Adrenal gland (tissue), 12 donors: ENCODE results near the gene PLCG2. TPM values are rescaled to one million over a fixed set of nuclear protein-coding genes. Genes with fewer than 3 reads are reported as not detected.

Experiments used
- DNase-seq, 7 donors: peaks; one replicate each; pipeline ENCODE4 v3.0.0-alpha.2; 2019 to 2020
- H3K27ac ChIP-seq, 5 donors: fragments of 200-600 bp; sonication (generic) in 4 of 5; 1 replicate in 3 of 5; 2 replicates in 2 of 5; pipeline versions ENCODE4 v1.5.1 to v1.8.0; 2016 to 2020; ENCODE audit warnings: mild to moderate bottlenecking in 1 of 5
- H3K27me3 ChIP-seq: fragments of 200-600 bp; 2 replicates; pipeline ENCODE4 v1.8.0; 2021
- H3K36me3 ChIP-seq, 2 donors: fragments of 200-600 bp; replicated peaks in 1 of 2; 1 replicate in 1 of 2; 2 replicates in 1 of 2; pipeline versions ENCODE4 v1.5.1 to v1.8.0; 2018 to 2022
- H3K4me1 ChIP-seq, 2 donors: fragments of 200-600 bp; replicated peaks in 1 of 2; 1 replicate in 1 of 2; 2 replicates in 1 of 2; pipeline versions ENCODE4 v1.5.1 to v1.8.0; 2018 to 2021
- H3K4me3 ChIP-seq, 4 donors: fragments of 200-600 bp; sonication (generic) in 3 of 4; one replicate each; pipeline ENCODE4 v1.5.1; 2016 to 2018
- H3K9me3 ChIP-seq, 3 donors: fragments of 200-600 bp; sonication (generic) in 1 of 3; replicated peaks in 1 of 3; 1 replicate in 2 of 3; 2 replicates in 1 of 3; pipeline versions ENCODE4 v1.5.1 to v1.8.0; 2016 to 2021
- POLR2A ChIP-seq, 2 donors: fragments of 450-650 bp; IDR thresholded peaks; one replicate each; pipeline ENCODE4 v1.6.1; 2017; ENCODE audit warnings: antibody characterized with exemption in 2 of 2, mild to moderate bottlenecking in 2 of 2, moderate library complexity in 1 of 2
- WGBS, 4 donors: extraction: QIAGEN DNeasy Blood & Tissue Kit in 2 of 4; methylation state at CpG; one replicate each; pipeline versions ENCODE4 v1.1.5 to v1.1.7; 2013 to 2017; 5-methylcytosine and 5-hydroxymethylcytosine counted together
- intact Hi-C, 2 donors: fragments of 100-400 bp; cut with DNase I; formaldehyde crosslinking; loops; one replicate each; pipeline versions ENCODE4 v1.14.1 to v1.15.0; 2022 to 2023
- polyA plus RNA-seq, 3 donors: library from polyadenylated mRNA; stranded (reverse); fragments of 200-250 nt in 2 of 3; fragments of 350-450 nt in 1 of 3; fragmentation: Illumina TruSeq in 1 of 3; extraction: RNeasy Lipid Tissue Mini Kit (QIAGEN cat#74804) in 1 of 3; gene quantifications; one replicate each; pipeline ENCODE4 v1.2.3, GENCODE V29; 2013 to 2014
- total RNA-seq, 9 donors: library from RNA; depleted of rRNA in 4 of 9; stranded (reverse); fragments of >200 nt in 4 of 9; fragments of 120-200 nt in 1 of 9; fragmentation: NEBNext Ultra II Directional in 1 of 9; extraction: Animal tissue kit (Norgen Biotek cat#: 25700) in 1 of 9; gene quantifications; one replicate each; pipeline versions ENCODE4 v1.1.0 to v1.2.4, GENCODE V29; 2013 to 2023
- TF ChIP-seq, protein P1 (sequence below), 6 experiments: fragments of 450-650 bp in 4 of 6; fragments of 200-600 bp in 2 of 6; sonication (generic) in 1 of 6; IDR thresholded peaks; 1 replicate in 5 of 6; 2 replicates in 1 of 6; pipeline versions ENCODE4 v1.5.1 to v1.8.0; 2016 to 2021; ENCODE audit warnings: antibody characterized with exemption in 6 of 6, mild to moderate bottlenecking in 2 of 6, moderate library complexity in 1 of 6
- donor health status: healthy with polysubstance abuse.
- donor health status: Bipolar disorder and iron deficiency.
- donor health status: DM: yes; HTN: yes; CAD: no.
- donor health status: DM: no; HTN: no; CAD: no.
- donor health status: DM: no; HTN: no; CAD: no.
- donor health status: DM: yes; HTN: yes; CAD: no.

Gene PLCG2
- total and polyA plus RNA-seq, 12 donors: 4.8 to 47.6 (median 10.9) TPM

DNA sequence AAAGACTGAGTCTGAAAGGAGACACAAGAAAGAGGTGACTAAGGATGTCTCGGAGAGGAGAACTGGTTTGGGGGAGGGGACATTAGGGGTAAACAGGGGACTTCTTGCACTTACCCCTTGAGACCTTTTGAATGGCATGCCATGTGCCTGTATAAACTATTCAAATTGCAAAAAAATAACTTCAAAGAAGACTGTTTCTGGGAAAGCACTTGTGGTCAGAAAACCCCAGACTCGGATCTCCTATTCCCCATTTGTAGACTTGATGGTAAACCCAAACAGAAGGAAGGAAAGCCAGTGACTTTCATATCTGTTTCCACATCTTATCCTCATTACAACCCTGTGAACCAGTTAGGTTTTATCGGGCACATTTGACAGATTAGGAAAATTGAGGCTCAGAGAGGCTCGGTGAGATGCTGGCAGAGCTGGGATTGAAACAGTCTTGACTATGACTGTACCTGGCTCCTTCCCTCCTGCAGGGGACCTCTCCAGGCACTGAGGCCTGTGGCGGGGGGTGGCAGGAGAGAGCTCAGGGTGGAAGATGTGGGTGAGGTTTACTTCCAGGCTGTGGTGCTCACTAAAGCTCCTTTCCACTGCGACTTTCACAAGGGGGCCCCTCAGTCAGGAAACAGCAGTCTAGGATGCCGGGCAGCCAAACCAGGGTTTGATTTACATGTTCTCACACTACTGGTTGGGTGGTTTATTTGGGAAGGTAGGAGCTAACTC lies 30.5 kb upstream of the PLCG2 start:
- 61 to 76% (median 68%) methylated on average over 7 of the region's 7 CpGs for WGBS, 4 donors
- no peaks in the 10 kb centered on the region for H3K27me3 ChIP-seq
- H3K36me3 ChIP-seq: no peaks in the 10 kb centered on the region
- no peak overlapping the region for H3K27ac ChIP-seq
- DNase-seq: no peak
- intact Hi-C loops: no loop called here
- TF ChIP-seq, protein P1, sequence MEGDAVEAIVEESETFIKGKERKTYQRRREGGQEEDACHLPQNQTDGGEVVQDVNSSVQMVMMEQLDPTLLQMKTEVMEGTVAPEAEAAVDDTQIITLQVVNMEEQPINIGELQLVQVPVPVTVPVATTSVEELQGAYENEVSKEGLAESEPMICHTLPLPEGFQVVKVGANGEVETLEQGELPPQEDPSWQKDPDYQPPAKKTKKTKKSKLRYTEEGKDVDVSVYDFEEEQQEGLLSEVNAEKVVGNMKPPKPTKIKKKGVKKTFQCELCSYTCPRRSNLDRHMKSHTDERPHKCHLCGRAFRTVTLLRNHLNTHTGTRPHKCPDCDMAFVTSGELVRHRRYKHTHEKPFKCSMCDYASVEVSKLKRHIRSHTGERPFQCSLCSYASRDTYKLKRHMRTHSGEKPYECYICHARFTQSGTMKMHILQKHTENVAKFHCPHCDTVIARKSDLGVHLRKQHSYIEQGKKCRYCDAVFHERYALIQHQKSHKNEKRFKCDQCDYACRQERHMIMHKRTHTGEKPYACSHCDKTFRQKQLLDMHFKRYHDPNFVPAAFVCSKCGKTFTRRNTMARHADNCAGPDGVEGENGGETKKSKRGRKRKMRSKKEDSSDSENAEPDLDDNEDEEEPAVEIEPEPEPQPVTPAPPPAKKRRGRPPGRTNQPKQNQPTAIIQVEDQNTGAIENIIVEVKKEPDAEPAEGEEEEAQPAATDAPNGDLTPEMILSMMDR (IDR thresholded peaks at IDR 0.05): no peak
- TF ChIP-seq POLR2A (IDR thresholded peaks at IDR 0.05): no peak
- no peaks in the 10 kb centered on the region for H3K9me3 ChIP-seq
- no peak overlapping the region for H3K4me3 ChIP-seq
- no peaks in the 10 kb centered on the region for H3K4me1 ChIP-seq

DNA sequence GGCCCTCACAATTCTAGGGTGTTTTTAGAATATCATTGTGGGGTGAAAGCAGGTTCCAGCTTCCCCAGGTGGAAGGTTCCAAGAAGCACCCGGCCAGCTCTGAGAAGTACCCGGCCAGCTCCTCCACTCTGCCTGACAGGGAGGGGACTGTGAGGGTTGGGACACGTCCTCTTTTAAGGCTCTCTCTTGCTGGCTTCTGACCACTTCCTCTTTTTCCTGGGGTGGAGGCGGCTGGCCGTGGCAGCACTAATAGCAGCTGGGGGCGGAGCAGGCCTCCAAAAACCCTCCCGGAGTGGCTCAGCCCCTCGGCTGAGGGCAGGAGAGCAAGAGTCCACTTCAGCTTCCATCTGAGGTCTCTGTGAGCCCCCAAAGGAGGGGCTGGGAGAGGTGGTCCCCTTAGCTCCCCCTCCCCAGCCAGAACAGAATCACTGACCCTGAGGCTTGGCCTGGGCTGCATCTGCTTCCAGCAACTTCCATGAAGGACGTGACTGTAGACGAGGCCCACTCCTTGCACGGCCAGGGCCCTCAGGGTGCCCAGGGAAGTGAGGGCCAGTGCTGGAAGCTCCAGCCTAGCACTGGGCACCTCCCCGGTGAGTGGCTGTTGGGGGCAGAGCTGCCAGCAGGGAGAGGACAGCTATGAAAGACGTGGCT lies 26.7 kb upstream of the PLCG2 start:
- peak; percentile 36 to 65 (median 54) for DNase-seq
- Histone ChIP-seq H3K4me1 (peaks cover 4% of the 10 kb centered on the region in 2 donors), H3K27ac (peak overlapping the region in 4 of 5 donors; percentile 5 to 49 (median 32)), H3K36me3 (no peaks in the 10 kb centered on the region), H3K4me3 (no peak overlapping the region), H3K9me3 (no peaks in the 10 kb centered on the region), H3K27me3 (no peaks in the 10 kb centered on the region)
- TF ChIP-seq POLR2A (IDR thresholded peaks at IDR 0.05): no peak
- TF ChIP-seq, protein P1 (IDR thresholded peaks at IDR 0.05): no peak
- intact Hi-C loops: no loop called here
- 57 to 74% (median 60%) methylated on average over 8 to 13 of the region's 13 CpGs for WGBS, 4 donors

DNA sequence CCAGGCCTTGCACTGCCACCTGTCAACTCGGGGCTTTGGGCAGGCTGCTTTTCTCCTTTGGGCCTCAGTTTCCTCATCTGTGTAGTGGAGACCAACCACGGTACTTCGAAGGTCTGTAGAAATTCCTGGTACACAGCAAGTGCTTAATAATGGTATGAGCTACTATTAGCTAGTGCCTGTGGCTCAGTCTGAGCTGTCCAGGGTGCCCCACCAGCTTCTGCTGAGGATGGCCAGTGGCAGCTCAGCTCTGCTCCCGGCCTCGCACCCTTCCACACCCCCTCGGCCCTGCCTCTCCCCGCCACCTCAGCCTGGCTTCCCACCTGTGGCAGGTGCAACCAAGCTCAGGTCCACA lies 26.2 kb upstream of the PLCG2 start:
- H3K27ac ChIP-seq: peak overlapping the region in 4 of 5 donors; percentile 5 to 49 (median 32)

DNA sequence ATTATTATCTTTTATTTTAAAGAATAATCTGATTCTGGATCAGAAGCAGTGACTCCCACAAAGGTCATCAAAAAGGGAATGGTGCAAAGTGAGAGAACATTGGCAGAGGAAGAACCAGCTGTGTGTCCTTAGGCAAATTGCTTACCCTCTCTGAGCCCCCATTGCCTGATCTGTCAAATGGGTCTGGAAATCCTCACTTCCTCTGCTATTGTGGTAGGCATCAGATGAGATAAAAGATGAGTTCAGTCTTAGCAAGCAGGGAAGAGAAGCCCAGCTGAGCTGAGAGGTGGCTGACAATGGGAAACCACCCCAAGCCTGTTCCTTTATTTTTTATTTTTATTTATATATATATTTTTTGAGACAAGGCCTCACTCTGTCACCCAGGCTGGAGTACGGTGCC lies 24.2 kb upstream of the PLCG2 start:
- intact Hi-C loops: no loop called here
- no peak for DNase-seq
- H3K9me3 ChIP-seq: no peaks in the 10 kb centered on the region
- TF ChIP-seq POLR2A (IDR thresholded peaks at IDR 0.05): no peak
- TF ChIP-seq, protein P1 (IDR thresholded peaks at IDR 0.05): no peak
- H3K4me1 ChIP-seq: peaks cover 4% of the 10 kb centered on the region in 2 donors
- H3K27me3 ChIP-seq: no peaks in the 10 kb centered on the region
- 65 to 77% (median 70%) methylated on average over 1 of the region's 1 CpG for WGBS, 4 donors
- no peak overlapping the region for H3K4me3 ChIP-seq
- no peak overlapping the region for H3K27ac ChIP-seq
- H3K36me3 ChIP-seq: no peaks in the 10 kb centered on the region

More for the DNA sequence above, 26.2 kb upstream of the PLCG2 start:
- H3K4me3 ChIP-seq: no peak overlapping the region
- no peaks in the 10 kb centered on the region for H3K9me3 ChIP-seq
- no peak for DNase-seq
- H3K36me3 ChIP-seq: no peaks in the 10 kb centered on the region
- peaks cover 4% of the 10 kb centered on the region in 2 donors for H3K4me1 ChIP-seq
- 75 to 100% (median 87%) methylated on average over 3 to 7 of the region's 7 CpGs for WGBS, 4 donors
- no peaks in the 10 kb centered on the region for H3K27me3 ChIP-seq
- TF ChIP-seq POLR2A (IDR thresholded peaks at IDR 0.05): no peak
- TF ChIP-seq, protein P1 (IDR thresholded peaks at IDR 0.05): no peak
- intact Hi-C loops: no loop called here
